ENCODE data around the gene EFR3B.

EFR3B gene

DNA sequence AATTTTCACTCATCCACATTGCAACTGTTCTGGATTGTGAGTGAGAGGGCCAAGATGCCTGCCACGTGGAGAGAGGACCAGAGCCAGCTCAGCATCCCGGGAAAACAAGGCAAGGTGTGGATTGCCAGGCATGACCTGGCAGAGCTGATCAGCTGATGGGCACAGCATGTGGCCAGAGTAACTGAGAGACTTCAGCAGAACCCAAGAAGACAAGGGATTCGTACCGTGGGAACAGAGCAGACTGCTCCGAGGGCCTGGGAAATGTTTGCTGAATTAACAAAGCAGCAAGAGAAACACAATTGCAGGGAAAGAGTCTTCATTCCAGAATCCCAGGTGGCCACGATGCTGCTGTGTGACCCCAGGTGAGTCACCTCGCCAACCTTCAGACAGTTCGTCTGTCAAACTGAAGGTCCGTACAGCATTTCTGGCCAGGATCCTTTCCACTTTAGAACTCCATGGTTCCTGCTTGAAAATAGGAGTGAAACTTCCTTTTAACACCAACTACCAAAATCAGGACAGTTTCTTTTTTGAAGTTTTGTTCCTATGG lies 152.8 kb downstream of the EFR3B start:
- no peak for DNase-seq

DNA sequence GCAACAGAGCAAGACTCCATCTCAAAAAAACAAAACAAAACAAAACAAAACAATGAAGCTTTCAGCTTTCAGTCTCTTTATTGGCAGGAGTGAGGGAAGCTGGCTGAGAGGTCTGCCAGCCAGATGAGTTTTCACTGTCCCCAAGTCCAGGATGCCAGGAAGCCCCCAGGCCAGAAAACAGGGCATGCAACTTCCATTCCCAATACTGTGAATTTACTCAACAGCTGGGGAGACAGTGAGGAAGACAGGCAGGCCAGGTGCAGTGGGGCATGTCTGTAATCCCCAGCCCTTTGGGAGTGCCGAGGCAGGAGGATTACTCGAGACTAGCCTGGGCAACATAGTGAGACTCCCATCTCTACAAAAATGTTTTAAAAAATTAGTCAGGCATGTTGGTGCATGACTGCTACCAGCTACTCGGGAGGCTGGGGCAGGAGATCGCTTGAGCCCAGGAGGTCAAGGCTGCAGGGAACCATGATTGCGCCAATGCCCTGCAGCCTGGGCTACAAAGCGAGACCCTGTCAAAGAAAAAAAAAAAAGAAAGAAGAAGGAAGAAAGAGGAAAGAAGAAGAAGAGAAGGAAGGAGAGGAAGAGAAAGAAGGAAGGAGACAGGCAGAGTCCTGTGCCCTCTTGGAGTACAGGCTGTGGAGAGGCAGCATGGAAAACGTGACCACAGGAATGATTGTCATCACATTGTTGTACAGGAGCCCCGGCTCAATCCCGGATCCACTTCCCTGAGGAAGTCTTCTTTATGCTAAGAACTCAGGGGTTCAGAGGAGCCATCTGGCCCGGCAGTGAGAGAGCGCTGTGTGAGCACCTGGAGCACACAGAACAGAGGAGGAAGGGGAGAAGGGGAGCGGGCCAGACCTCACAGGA lies 155.7 kb downstream of the EFR3B start:
- no peak for DNase-seq

- DNase-seq = no peak
Observed at GRCh38 chr2:25198209-25198525, 156.3 kb downstream of the EFR3B start.

DNA sequence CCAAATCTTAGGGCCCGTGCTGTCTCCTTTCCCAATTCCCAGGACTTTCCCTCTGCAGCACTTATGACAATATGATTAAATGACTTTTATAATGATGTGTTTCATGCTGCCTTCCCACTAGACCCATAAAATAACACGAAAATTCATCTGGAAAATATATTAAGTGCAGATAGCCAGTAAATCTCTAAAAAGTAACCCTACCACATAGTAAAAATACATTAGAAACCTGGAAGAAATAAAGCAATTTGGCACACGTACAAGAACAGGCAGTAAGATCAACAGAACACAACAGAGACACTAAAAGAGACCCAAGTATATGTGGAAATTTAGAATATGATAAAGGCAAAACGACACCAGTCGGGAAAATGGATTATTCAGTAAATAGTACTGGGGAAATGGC lies 156.7 kb downstream of the EFR3B start:
- no peak for DNase-seq

- no peak for DNase-seq
Observed at GRCh38 chr2:25201265-25201664, 159.4 kb downstream of the EFR3B start.

DNA sequence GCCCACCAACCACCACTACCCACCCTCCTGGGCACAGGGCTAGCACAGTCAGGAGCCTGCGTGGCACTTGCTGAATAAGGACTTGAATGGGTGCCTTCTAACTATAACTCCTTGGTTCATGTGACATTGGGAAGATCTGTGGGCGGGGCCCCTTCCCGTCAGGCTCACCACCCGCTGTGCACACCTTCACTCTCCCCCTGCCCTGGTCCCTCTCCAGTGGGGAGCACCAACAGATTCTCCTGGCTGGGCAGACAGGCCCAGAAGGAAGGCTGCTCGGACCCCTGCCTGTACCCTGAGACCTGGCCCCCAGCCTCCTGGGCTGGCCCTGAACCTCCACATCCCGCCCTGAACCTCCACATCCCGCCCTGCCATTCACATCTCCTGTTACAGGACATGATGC lies 159.9 kb downstream of the EFR3B start:
- DNase-seq = no peak

GRCh38 chr2:25202275-25202674 lies 160.4 kb downstream of the EFR3B start:
- DNase-seq = no peak

DNA sequence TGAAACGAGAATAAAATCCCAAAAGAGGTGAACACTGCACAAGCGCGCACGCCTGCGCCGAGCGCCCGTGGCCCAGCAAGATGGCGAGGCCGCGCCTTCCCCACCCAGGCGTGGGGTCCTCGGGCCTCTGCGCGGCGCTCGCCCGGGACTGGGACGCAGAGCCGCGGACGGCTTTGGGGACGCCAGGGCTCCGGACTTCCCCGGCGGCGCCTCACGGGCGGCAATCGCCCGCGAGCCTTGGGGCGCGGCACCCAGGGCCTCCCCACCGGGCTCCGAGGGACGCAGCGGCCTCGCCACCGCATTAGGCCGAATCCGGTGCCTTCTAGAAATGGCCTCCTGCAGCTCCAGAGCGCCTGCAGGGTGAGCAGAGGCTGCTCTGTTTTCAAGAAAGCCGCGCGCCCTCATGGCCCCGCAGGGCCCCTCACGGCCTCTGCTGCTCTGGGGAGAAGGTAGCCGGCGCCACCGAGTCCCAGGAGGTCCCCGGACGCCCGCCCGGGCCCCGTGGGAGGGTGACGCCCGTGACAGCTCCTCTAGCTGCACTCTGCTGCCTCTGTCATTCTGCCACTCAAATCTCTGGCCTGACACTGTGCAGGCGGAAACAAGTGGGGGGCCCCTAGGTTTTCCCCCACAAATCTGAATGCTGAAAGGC lies 162.4 kb downstream of the EFR3B start:
- DNase-seq = no peak

- no peak for DNase-seq
Observed at GRCh38 chr2:25207078-25207545, 165.2 kb downstream of the EFR3B start.
